DOHH2 (cell line): ENCODE measurements around the gene SUGT1.

Experiments
- H3F3A ChIP-seq: fragments of 200-600 bp; sonication (generic), shearing (Covaris generic); 2 replicates; pipeline ENCODE4 v1.6.0; 2016; ENCODE audit warnings: antibody characterized with exemption, mild to moderate bottlenecking; ENCODE audit not compliant: control insufficient read depth, insufficient read depth
- H3K27ac ChIP-seq: fragments of 200-600 bp; sonication (generic); 2 replicates; pipeline ENCODE4 v1.5.1; 2014; ENCODE audit warnings: low read depth, mild to moderate bottlenecking, low read length, moderate library complexity
- H3K27me3 ChIP-seq: fragments of 200-600 bp; sonication (generic); 2 replicates; pipeline ENCODE4 v1.6.1; 2014; ENCODE audit warnings: mild to moderate bottlenecking, low read length, mixed read lengths; ENCODE audit not compliant: control insufficient read depth
- H3K36me3 ChIP-seq: fragments of 200-600 bp; sonication (generic); 2 replicates; pipeline ENCODE4 v1.6.1; 2014; ENCODE audit warnings: mild to moderate bottlenecking, low read length, moderate library complexity, mixed read lengths; ENCODE audit not compliant: control insufficient read depth
- H3K4me1 ChIP-seq: fragments of 200-600 bp; sonication (generic); 2 replicates; pipeline ENCODE4 v1.6.1; 2014; ENCODE audit warnings: mild to moderate bottlenecking, low read length, mixed read lengths; ENCODE audit not compliant: control insufficient read depth
- H3K4me2 ChIP-seq: fragments of 200-600 bp; sonication (generic); 2 replicates; pipeline ENCODE4 v1.6.0; 2014; ENCODE audit warnings: mild to moderate bottlenecking, low read length, moderate library complexity
- H3K4me3 ChIP-seq: fragments of 200-600 bp; sonication (generic); 2 replicates; pipeline ENCODE4 v1.5.1; 2014; ENCODE audit warnings: mild to moderate bottlenecking, low read length, mixed read lengths
- H3K79me2 ChIP-seq: fragments of 200-600 bp; sonication (generic); 2 replicates; pipeline ENCODE4 v1.6.1; 2014; ENCODE audit warnings: mild to moderate bottlenecking, low read length, mixed read lengths; ENCODE audit not compliant: control insufficient read depth
- H3K9me2 ChIP-seq: fragments of 200-600 bp; sonication (generic); replicated peaks from 2 replicates; pipeline ENCODE4 v1.6.1; 2014; ENCODE audit warnings: mild to moderate bottlenecking, low read length, mixed read lengths; ENCODE audit not compliant: control insufficient read depth
- H3K9me3 ChIP-seq: fragments of 200-600 bp; sonication (generic); 2 replicates; pipeline ENCODE4 v1.6.1; 2014; ENCODE audit warnings: antibody characterized with exemption, low read length, mixed read lengths; ENCODE audit not compliant: control insufficient read depth, insufficient read depth
- H4K20me1 ChIP-seq: fragments of 200-600 bp; sonication (generic); 2 replicates; pipeline ENCODE4 v1.6.0; 2014; ENCODE audit warnings: low read depth, mild to moderate bottlenecking, antibody characterized with exemption, low read length, moderate library complexity; ENCODE audit not compliant: control insufficient read depth, insufficient read depth
- CTCF ChIP-seq: fragments of 200-600 bp; sonication (generic); IDR thresholded peaks from one replicate; pipeline ENCODE4 v1.5.1; 2014; ENCODE audit warnings: antibody characterized with exemption, mild to moderate bottlenecking, low read depth, low read length; ENCODE audit not compliant: poor library complexity, severe bottlenecking
- EZH2phosphoT487 ChIP-seq: fragments of 200-600 bp; sonication (generic); IDR thresholded peaks from 2 replicates; pipeline ENCODE4 v1.6.1; 2017; ENCODE audit warnings: borderline replicate concordance, mild to moderate bottlenecking, antibody characterized with exemption, low read length, moderate library complexity, mixed read lengths

Gene SUGT1

GRCh38 chr13:52696566-52696965 lies 43.9 kb downstream of the SUGT1 start:
- H3K27me3 ChIP-seq, result no peaks in the 10 kb centered on the region

DNA sequence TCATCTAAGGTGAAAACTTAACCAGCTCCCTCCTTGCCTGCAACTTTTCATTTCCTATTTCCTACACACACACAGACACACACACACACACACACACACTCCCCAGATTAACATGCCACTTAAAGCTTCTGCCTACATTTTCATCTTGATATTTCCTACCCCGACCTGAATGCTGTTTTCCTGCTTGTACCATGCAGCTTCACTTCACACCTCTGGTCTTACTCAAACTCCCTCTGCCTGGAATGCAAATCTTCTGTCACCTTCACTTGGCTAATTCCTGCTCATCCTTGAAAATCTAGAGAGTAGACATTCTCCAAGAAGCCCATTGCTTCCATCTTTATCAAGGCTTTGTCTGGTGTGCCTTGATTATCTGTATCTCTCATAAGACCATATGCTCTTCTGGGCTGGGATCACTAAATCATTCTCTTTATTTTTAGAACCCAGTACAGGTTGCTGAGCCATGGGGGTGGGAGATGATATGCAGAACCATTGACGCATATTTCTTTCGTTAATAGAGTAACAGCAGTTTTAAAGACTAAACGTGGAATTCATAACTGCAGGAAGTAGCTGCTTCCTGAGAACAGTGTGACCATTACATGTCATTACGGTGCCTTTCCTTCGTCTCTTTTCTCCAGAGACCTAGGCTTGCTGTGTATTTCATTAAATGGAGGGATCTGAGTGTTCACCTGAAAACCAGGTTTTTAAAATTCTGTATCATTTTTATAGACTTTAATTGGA lies 49.3 kb downstream of the SUGT1 start:
- Histone ChIP-seq H3K36me3 (no peaks in the 10 kb centered on the region), H3K9me2 (no peaks in the 10 kb centered on the region), H3K9me3 (no peaks in the 10 kb centered on the region), H3K79me2 (no peaks in the 10 kb centered on the region), H3K27me3 (no peaks in the 10 kb centered on the region), H3K4me3 (no peak overlapping the region), H3K4me2 (no peak overlapping the region), H3K27ac (no peak overlapping the region), H3F3A (no peaks in the 10 kb centered on the region), H4K20me1 (no peaks in the 10 kb centered on the region), H3K4me1 (peaks cover 4% of the 10 kb centered on the region; the same call in 1 of the 2 replicates)
- TF ChIP-seq CTCF (no peak), EZH2phosphoT487 (no peak)

More at GRCh38 chr13:52696566-52696965, 43.9 kb downstream of the SUGT1 start:
- Histone ChIP-seq H3K4me2 (no peak overlapping the region), H4K20me1 (no peaks in the 10 kb centered on the region), H3K79me2 (no peaks in the 10 kb centered on the region), H3K4me3 (no peak overlapping the region), H3F3A (0 out of 2 replicates have a peak, but pooled peaks cover 3% of the 10 kb centered on the region), H3K27ac (no peak overlapping the region), H3K9me2 (no peaks in the 10 kb centered on the region), H3K36me3 (peaks cover 5% of the 10 kb centered on the region), H3K9me3 (no peaks in the 10 kb centered on the region), H3K4me1 (no peaks in the 10 kb centered on the region)
- TF ChIP-seq CTCF (no peak), EZH2phosphoT487 (no peak)

- Histone ChIP-seq H3K36me3 (no peaks in the 10 kb centered on the region), H3F3A (no peaks in the 10 kb centered on the region), H3K27me3 (no peaks in the 10 kb centered on the region), H3K9me2 (no peaks in the 10 kb centered on the region), H3K4me2 (no peak overlapping the region), H4K20me1 (no peaks in the 10 kb centered on the region), H3K27ac (no peak overlapping the region), H3K79me2 (no peaks in the 10 kb centered on the region), H3K4me1 (peaks cover 4% of the 10 kb centered on the region; the same call in 1 of the 2 replicates), H3K4me3 (no peak overlapping the region), H3K9me3 (no peaks in the 10 kb centered on the region)
- no peak for TF ChIP-seq EZH2phosphoT487
- TF ChIP-seq CTCF, result no peak
Measured at GRCh38 chr13:52703482-52703881, 50.8 kb downstream of the SUGT1 start.
